Measurements from ENCODE around the gene FAM170B. TPM values are rescaled to one million over a fixed set of nuclear protein-coding genes. Genes with fewer than 3 reads are reported as not detected.

Gene FAM170B
- total RNA-seq, 1 experiment from 2014 or later: not detected

GRCh38 chr10:49109669-49110340 lies 24.0 kb downstream of the FAM170B start:
- no peak for DNase-seq (ENCODE audit: extremely low read depth, low read depth)

GRCh38 chr10:49108656-49109055 lies 25.2 kb downstream of the FAM170B start:
- DNase-seq (ENCODE audit: extremely low read depth, low read depth): no peak

- DNase-seq (ENCODE audit: extremely low read depth, low read depth): no peak
These were observed 25.9 kb downstream of the FAM170B start for GRCh38 chr10:49107887-49108267.

- no peak for DNase-seq (ENCODE audit: extremely low read depth, low read depth)
These were observed 26.5 kb downstream of the FAM170B start for GRCh38 chr10:49107111-49107886.

GRCh38 chr10:49106451-49106850 lies 27.4 kb downstream of the FAM170B start:
- DNase-seq (ENCODE audit: extremely low read depth, low read depth): no peak

GRCh38 chr10:49105076-49105475 lies 28.7 kb downstream of the FAM170B start:
- DNase-seq (ENCODE audit: extremely low read depth, low read depth): no peak

GRCh38 chr10:49104323-49104722 lies 29.5 kb downstream of the FAM170B start:
- DNase-seq (ENCODE audit: extremely low read depth, low read depth): no peak

GRCh38 chr10:49103761-49104160 lies 30.1 kb downstream of the FAM170B start:
- no peak for DNase-seq (ENCODE audit: extremely low read depth, low read depth)

GRCh38 chr10:49099046-49099445 lies 34.8 kb downstream of the FAM170B start:
- no peak for DNase-seq (ENCODE audit: extremely low read depth, low read depth)

- DNase-seq (ENCODE audit: extremely low read depth, low read depth): no peak
These were observed 36.9 kb downstream of the FAM170B start for GRCh38 chr10:49096890-49097445.

- DNase-seq (ENCODE audit: extremely low read depth, low read depth): no peak
These were observed 39.2 kb downstream of the FAM170B start for GRCh38 chr10:49094646-49095045.

GRCh38 chr10:49093922-49094321 lies 39.9 kb downstream of the FAM170B start:
- no peak for DNase-seq (ENCODE audit: extremely low read depth, low read depth)

GRCh38 chr10:49092477-49092876 lies 41.3 kb downstream of the FAM170B start:
- DNase-seq (ENCODE audit: extremely low read depth, low read depth): no peak

- DNase-seq (ENCODE audit: extremely low read depth, low read depth): no peak
These were observed 42.2 kb downstream of the FAM170B start for GRCh38 chr10:49091450-49092210.

GRCh38 chr10:49090696-49091380 lies 43.0 kb downstream of the FAM170B start:
- no peak for DNase-seq (ENCODE audit: extremely low read depth, low read depth)

GRCh38 chr10:49090189-49090575 lies 43.6 kb downstream of the FAM170B start:
- no peak for DNase-seq (ENCODE audit: extremely low read depth, low read depth)

GRCh38 chr10:49089557-49090188 lies 44.1 kb downstream of the FAM170B start:
- no peak for DNase-seq (ENCODE audit: extremely low read depth, low read depth)

- DNase-seq (ENCODE audit: extremely low read depth, low read depth): no peak
These were observed 44.7 kb downstream of the FAM170B start for GRCh38 chr10:49089152-49089551.

GRCh38 chr10:49086889-49087288 lies 46.9 kb downstream of the FAM170B start:
- DNase-seq (ENCODE audit: extremely low read depth, low read depth): no peak

- no peak for DNase-seq (ENCODE audit: extremely low read depth, low read depth)
These were observed 50.6 kb downstream of the FAM170B start for GRCh38 chr10:49083261-49083660.

Data from NCI-H460 (cell line).